Activated CD4-positive, alpha-beta T cell treated with anti-CD3 and anti-CD28 coated beads for 36 hours (primary cell): ENCODE measurements around the gene IFI30. TPM values are rescaled to one million over a fixed set of nuclear protein-coding genes. Genes with fewer than 3 reads are reported as not detected.
A peak's percentile ranks its signal among the peaks of the same experiment; 100 is the strongest.

Experiments
- ATAC-seq: fragments of 200-7000 bp; cut with Tn5 transposase; one replicate; pipeline ENCODE4 v1.10.0; 2021; ENCODE audit warnings: mild to moderate bottlenecking, moderate library complexity
- CTCF ChIA-PET: fragments of 350-600 bp; sonication (Branson Sonifier 250); formaldehyde crosslinking; loops from one replicate; lab custom pipeline; 2021; ENCODE audit warnings: antibody characterized with exemption; lab: Charles Lee
- POLR2A ChIA-PET: fragments of 350-600 bp; sonication (Branson Sonifier 250); formaldehyde crosslinking; loops from one replicate; lab custom pipeline; 2021; ENCODE audit warnings: antibody characterized with exemption, inconsistent platforms; lab: Charles Lee
- DNase-seq: peaks from one replicate; pipeline ENCODE4 v3.0.0-alpha.2; 2020
- H3K27ac Mint-ChIP-seq: one replicate; pipeline ENCODE4 v1.8.0; 2021; ENCODE audit warnings: mixed read lengths
- H3K27me3 Mint-ChIP-seq: one replicate; pipeline ENCODE4 v1.8.0; 2021; ENCODE audit warnings: mixed read lengths
- H3K36me3 Mint-ChIP-seq: one replicate; pipeline ENCODE4 v1.8.0; 2021; ENCODE audit warnings: low read depth, mixed read lengths
- H3K4me1 Mint-ChIP-seq: one replicate; pipeline ENCODE4 v1.8.0; 2021; ENCODE audit warnings: mixed read lengths
- H3K4me3 Mint-ChIP-seq: one replicate; pipeline ENCODE4 v1.8.0; 2021; ENCODE audit warnings: mild to moderate bottlenecking, moderate library complexity, mixed read lengths
- H3K9me3 Mint-ChIP-seq: one replicate; pipeline ENCODE4 v1.8.0; 2021; ENCODE audit warnings: low read depth, mixed read lengths
- intact Hi-C, 2 experiments: fragments of 100-400 bp; cut with DNase I in 1 of 2; cut with micrococcal nuclease in 1 of 2; formaldehyde crosslinking; loops; one replicate each; pipeline versions ENCODE4 v1.14.2 to v1.15.1; 2022 to 2024; cut with DNase I, micrococcal nuclease
- total RNA-seq, 2 experiments: library from RNA; stranded (reverse); gene quantifications; one replicate each; pipeline ENCODE4 v1.2.3, GENCODE V29; 2021

Gene IFI30
- total RNA-seq, 2 experiments from 2014 or later = 20.4 to 29.5 TPM

DNA sequence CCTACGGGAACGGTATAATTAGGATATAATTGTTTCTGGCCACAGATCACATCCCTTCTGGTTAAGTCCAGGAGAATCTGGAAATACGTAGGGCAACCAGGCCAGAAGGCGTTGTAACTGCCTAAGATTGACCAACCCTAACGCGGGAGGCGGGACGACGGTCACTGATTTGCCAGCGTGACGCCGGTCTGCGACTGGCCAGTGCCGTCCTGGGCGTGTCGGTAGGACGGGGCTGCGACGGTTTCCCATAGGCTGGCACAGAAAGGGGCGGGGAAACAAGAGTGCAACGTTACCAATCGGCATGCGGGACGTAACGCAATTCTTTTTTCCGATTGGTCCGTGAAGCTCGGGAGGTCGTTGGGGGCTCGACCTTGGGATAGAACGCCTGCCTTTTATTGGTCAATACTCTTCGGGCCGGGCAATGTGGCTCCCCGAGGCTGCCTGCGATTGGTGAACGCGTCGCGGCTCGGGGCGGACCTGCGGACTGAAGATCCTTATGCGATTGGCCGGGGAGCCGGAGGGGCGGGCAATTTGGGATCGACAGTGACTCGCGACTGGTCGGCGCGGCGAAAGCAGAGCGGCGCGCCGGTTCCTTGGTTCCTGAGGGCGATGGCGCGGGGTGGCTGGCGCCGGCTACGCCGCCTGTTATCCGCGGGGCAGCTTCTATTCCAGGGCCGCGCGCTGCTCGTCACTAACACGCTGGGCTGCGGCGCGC, 19.2 kb downstream of the IFI30 start, which contains the start of gene MPV17L2:
Gene MPV17L2, plus strand, starts transcription at position 546 of the 715 bp plus-strand sequence. Its CDS starts 64 bp downstream, at position 610.
- ATAC-seq (peak; percentile 95), DNase-seq (peak; percentile 99)
- Mint-ChIP-seq H3K4me3 (peak within 1 kb of the TSS; percentile 79), H3K27ac (peak within 1 kb of the TSS; percentile 91), H3K9me3 (no peaks in the 10 kb centered on the region), H3K4me1 (peaks cover 22% of the 10 kb centered on the region), H3K36me3 (peaks cover under 1% of the 10 kb centered on the region), H3K27me3 (no peaks in the 10 kb centered on the region)
- POLR2A ChIA-PET = interaction anchor here (0.6 to 1.1 kb wide), 5 partner anchors 9 to 136 kb away, joined by 3 to 8 read pairs (median 3); partner anchors contain the start of genes JUND and LSM4
- intact Hi-C loops = loop anchor here (1.0 to 2.0 kb wide), 17 partner anchors 11 to 726 kb away; partner anchors contain the start of genes LSM4 (in 2 of the 2), RAB3A (in 2 of the 2), COPE (in 1 of the 2) and DDX49 (in 1 of the 2)
- CTCF ChIA-PET = interaction anchor here (0.6 to 2.5 kb wide), 25 partner anchors 8 to 858 kb away, joined by 3 to 13 read pairs (median 4); partner anchors contain the start of genes CCDC124, JUND, LSM4 and RAB3A

GRCh38 chr19:18193388-18194180, 20.0 kb downstream of the IFI30 start:
- Mint-ChIP-seq H3K4me3 (peak overlapping the region; percentile 79), H3K36me3 (peaks cover 6% of the 10 kb centered on the region), H3K27ac (peak overlapping the region; percentile 91), H3K4me1 (peaks cover 22% of the 10 kb centered on the region), H3K9me3 (no peaks in the 10 kb centered on the region), H3K27me3 (no peaks in the 10 kb centered on the region)
- DNase-seq (no peak), ATAC-seq (no peak)
- ChIA-PET CTCF (interaction anchor here (0.6 to 2.5 kb wide), 25 partner anchors 9 to 742 kb away, joined by 3 to 13 read pairs (median 4); partner anchors contain the start of genes CCDC124, JUND, LSM4 and RAB3A), POLR2A (interaction anchor here (1.0 to 1.1 kb wide), 4 partner anchors 19 to 135 kb away, joined by 3 to 8 read pairs (median 3); partner anchors contain the start of genes JUND and LSM4)
- intact Hi-C loops = loop anchor here (1.0 to 2.0 kb wide), 6 partner anchors 11 to 725 kb away; partner anchors contain the start of genes COPE (in 1 of the 2), DDX49 (in 1 of the 2), KXD1 (in 1 of the 2) and LSM4 (in 1 of the 2)

- H3K4me3 Mint-ChIP-seq = peak overlapping the region; percentile 79
- H3K27ac Mint-ChIP-seq = no peak overlapping the region
- DNase-seq (no peak), ATAC-seq (no peak)
- H3K4me1 Mint-ChIP-seq = peaks cover 22% of the 10 kb centered on the region
- POLR2A ChIA-PET = no interaction called here
- peaks cover 11% of the 10 kb centered on the region for H3K36me3 Mint-ChIP-seq
- no peaks in the 10 kb centered on the region for H3K9me3 Mint-ChIP-seq
- no peaks in the 10 kb centered on the region for H3K27me3 Mint-ChIP-seq
- intact Hi-C loops = no loop called here
- CTCF ChIA-PET = interaction anchor here (0.7 to 1.6 kb wide), 4 partner anchors 26 to 58 kb away, joined by 3 to 5 read pairs (median 4); no protein-coding TSS in a partner anchor
These were observed 20.5 kb downstream of the IFI30 start for GRCh38 chr19:18194181-18194530.

DNA sequence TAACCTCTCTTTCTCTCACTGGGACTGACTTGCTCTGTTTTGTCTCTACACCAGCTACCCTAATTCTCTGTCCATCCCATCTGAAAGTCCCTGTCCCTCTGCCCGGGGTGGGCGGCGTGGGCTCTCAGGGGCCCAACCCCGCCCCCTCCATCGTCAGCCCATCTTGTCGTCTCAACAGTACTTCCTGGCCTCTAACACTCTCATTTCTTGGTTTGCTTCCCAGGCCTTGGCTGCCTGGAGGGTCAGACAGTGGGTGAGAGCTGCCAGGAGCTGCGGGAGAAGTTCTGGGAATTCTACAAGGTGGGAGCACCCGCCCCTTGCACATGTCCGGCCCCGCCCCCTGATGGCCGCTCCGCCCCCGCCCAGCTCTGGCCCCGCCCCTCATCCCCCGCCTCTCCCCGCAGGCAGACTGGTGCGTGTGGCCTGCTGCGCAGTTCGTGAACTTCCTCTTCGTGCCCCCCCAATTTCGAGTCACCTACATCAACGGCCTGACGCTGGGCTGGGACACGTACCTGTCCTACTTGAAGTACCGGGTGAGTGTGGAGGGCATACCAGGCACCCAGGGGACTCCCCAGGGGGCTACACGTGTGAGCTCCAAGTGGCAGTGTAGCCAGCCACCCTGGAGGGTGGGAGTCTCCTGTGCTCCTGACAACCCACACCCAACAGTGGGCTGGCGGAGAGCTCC, 21.1 kb downstream of the IFI30 start:
- POLR2A ChIA-PET = no interaction called here
- Mint-ChIP-seq H3K27ac (no peak overlapping the region), H3K36me3 (peaks cover 12% of the 10 kb centered on the region), H3K4me1 (peaks cover 22% of the 10 kb centered on the region), H3K27me3 (no peaks in the 10 kb centered on the region), H3K9me3 (no peaks in the 10 kb centered on the region), H3K4me3 (peak overlapping the region; percentile 79)
- DNase-seq (peak; percentile 63), ATAC-seq (no peak)
- CTCF ChIA-PET = interaction anchor here (0.7 to 1.6 kb wide), 3 partner anchors 26 to 57 kb away, joined by 3 to 5 read pairs (median 4); no protein-coding TSS in a partner anchor
- intact Hi-C loops = no loop called here

DNA sequence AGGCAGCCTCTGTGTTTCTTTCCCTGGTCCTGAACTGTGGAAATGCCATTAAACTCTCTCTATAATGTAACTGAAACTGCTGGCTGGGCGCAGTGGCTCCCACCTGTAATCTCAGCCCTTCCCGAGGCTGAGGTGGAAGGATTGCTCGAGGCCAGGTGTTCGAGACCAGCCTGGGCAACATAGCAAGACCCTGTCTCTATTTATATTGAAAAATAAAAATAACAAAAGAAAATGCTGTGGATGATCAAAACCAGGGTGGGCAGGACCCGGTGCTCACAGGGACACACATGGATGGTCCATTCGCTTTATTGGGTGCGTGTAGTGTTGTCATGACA, 22.9 kb downstream of the IFI30 start:
- Mint-ChIP-seq H3K27ac (no peak overlapping the region), H3K4me3 (no peak overlapping the region), H3K4me1 (peaks cover 22% of the 10 kb centered on the region), H3K9me3 (no peaks in the 10 kb centered on the region), H3K27me3 (no peaks in the 10 kb centered on the region), H3K36me3 (peaks cover 15% of the 10 kb centered on the region)
- CTCF ChIA-PET = no interaction called here
- intact Hi-C loops = no loop called here
- POLR2A ChIA-PET = no interaction called here
- ATAC-seq (no peak), DNase-seq (no peak)

DNA sequence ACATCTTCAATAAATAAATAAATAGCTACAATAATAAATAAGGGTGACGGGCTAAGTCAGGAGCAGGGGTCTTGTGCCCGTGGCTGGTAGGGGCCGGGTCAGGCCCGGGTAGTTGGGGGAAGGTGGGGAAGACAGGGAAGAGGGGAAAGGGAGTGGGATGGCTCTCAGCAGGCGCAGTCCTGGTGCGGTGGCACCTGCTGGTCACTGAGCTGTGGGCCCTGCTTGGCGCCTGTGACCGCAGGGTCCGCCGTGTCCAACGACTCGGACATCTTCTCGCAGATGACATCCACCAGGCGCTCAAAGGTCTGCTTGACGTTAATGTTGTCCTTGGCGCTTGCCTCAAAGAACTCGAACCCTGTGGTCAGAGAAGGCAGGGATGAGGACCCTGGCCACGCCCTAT, 23.7 kb downstream of the IFI30 start:
- CTCF ChIA-PET = no interaction called here
- POLR2A ChIA-PET = no interaction called here
- intact Hi-C loops = no loop called here
- H3K36me3 Mint-ChIP-seq = peaks cover 17% of the 10 kb centered on the region
- DNase-seq = no peak
- no peak overlapping the region for H3K27ac Mint-ChIP-seq
- H3K4me3 Mint-ChIP-seq = no peak overlapping the region
- ATAC-seq = no peak
- peaks cover 18% of the 10 kb centered on the region for H3K4me1 Mint-ChIP-seq
- no peaks in the 10 kb centered on the region for H3K9me3 Mint-ChIP-seq
- H3K27me3 Mint-ChIP-seq = no peaks in the 10 kb centered on the region

GRCh38 chr19:18197941-18198340, 24.3 kb downstream of the IFI30 start:
- ChIA-PET CTCF (no interaction called here), POLR2A (no interaction called here)
- Mint-ChIP-seq H3K27me3 (no peaks in the 10 kb centered on the region), H3K9me3 (no peaks in the 10 kb centered on the region), H3K4me3 (no peak overlapping the region), H3K4me1 (peaks cover 19% of the 10 kb centered on the region), H3K27ac (no peak overlapping the region), H3K36me3 (peaks cover 17% of the 10 kb centered on the region)
- intact Hi-C loops = no loop called here
- DNase-seq = no peak
- ATAC-seq = no peak

DNA sequence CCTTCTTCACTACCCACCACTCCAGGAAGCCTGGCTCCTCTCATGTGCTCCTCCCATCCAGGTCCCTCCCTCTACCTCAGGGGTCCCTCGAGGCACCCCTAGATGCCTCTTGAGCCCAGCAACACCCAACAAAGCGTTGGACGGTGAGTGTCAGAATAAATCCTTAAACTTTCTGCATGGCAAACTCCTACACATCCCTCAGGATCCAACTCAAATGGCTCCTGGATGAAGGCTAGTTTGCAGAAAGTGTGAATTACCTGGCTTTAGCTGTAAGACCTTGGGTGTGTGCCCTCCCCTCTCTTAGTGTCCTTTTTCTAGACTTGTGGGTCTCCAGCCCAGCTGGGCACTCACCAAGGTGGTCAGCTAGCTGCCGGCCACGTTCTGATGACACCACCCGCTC, 24.8 kb downstream of the IFI30 start:
- Mint-ChIP-seq H3K36me3 (peaks cover 19% of the 10 kb centered on the region), H3K27me3 (no peaks in the 10 kb centered on the region), H3K4me3 (no peak overlapping the region), H3K4me1 (peaks cover 22% of the 10 kb centered on the region), H3K9me3 (no peaks in the 10 kb centered on the region), H3K27ac (no peak overlapping the region)
- ChIA-PET POLR2A (no interaction called here), CTCF (no interaction called here)
- no peak for ATAC-seq
- intact Hi-C loops = no loop called here
- DNase-seq = no peak

GRCh38 chr19:18202397-18202777, 28.8 kb downstream of the IFI30 start:
- intact Hi-C loops = no loop called here
- CTCF ChIA-PET = interaction anchor here (0.9 to 1.1 kb wide), 3 partner anchors 17 to 52 kb away, joined by 3 to 5 read pairs (median 3); no protein-coding TSS in a partner anchor

GRCh38 chr19:18202778-18203407, 29.3 kb downstream of the IFI30 start:
- Mint-ChIP-seq H3K27ac (peak overlapping the region; percentile 83), H3K27me3 (no peaks in the 10 kb centered on the region), H3K36me3 (peaks cover 18% of the 10 kb centered on the region), H3K4me3 (peak overlapping the region; percentile 96), H3K9me3 (no peaks in the 10 kb centered on the region), H3K4me1 (peaks cover 18% of the 10 kb centered on the region)
- ChIA-PET CTCF (interaction anchor here (1.0 to 1.2 kb wide), 3 partner anchors 11 to 52 kb away, joined by 3 to 8 read pairs (median 5); partner anchors contain the start of gene MPV17L2), POLR2A (interaction anchor here (2.6 kb wide), 1 partner anchor 79 kb away, joined by 9 read pairs; the partner anchor contains the start of gene JUND)
- ATAC-seq (no peak), DNase-seq (peak; percentile 48)
- intact Hi-C loops = no loop called here

More at GRCh38 chr19:18202397-18202777, 28.8 kb downstream of the IFI30 start:
- Mint-ChIP-seq H3K4me1 (peaks cover 18% of the 10 kb centered on the region), H3K36me3 (peaks cover 19% of the 10 kb centered on the region), H3K9me3 (no peaks in the 10 kb centered on the region), H3K4me3 (peak overlapping the region; percentile 96), H3K27me3 (no peaks in the 10 kb centered on the region), H3K27ac (no peak overlapping the region)
- POLR2A ChIA-PET = no interaction called here
- no peak for DNase-seq
- no peak for ATAC-seq
